HepG2 (cell line): ENCODE measurements around the gene C16orf95. TPM values are rescaled to one million over a fixed set of nuclear protein-coding genes. Genes with fewer than 3 reads are reported as not detected.

Experiments used
- CBX5 ChIP-seq: sonication (generic); formaldehyde crosslinking; IDR thresholded peaks from 2 replicates; pipeline ENCODE4 v1.4.0; 2020; ENCODE audit warnings: missing genetic modification reagents, borderline replicate concordance
- FOSL2 ChIP-seq: sonication (generic); formaldehyde crosslinking; IDR thresholded peaks from 2 replicates; pipeline ENCODE4 v1.4.0; 2020; ENCODE audit warnings: missing genetic modification reagents
- GATAD2A ChIP-seq: IDR thresholded peaks from 2 replicates; pipeline ENCODE4 v1.6.1; 2016
- ONECUT2 ChIP-seq: sonication (generic); formaldehyde crosslinking; IDR thresholded peaks from 2 replicates; pipeline ENCODE4 v1.4.0; 2020; ENCODE audit warnings: missing genetic modification reagents
- SIX4 ChIP-seq: sonication (generic); formaldehyde crosslinking; IDR thresholded peaks from 2 replicates; pipeline ENCODE4 v1.4.0; 2020; ENCODE audit warnings: missing genetic modification reagents
- TMF1 ChIP-seq: sonication (generic); formaldehyde crosslinking; IDR thresholded peaks from 2 replicates; pipeline ENCODE4 v1.8.1; 2022; ENCODE audit warnings: low read depth, missing genetic modification reagents
- ZNF274 ChIP-seq: sonication (generic); formaldehyde crosslinking; IDR thresholded peaks from 2 replicates; pipeline ENCODE4 v1.5.1; 2020; ENCODE audit warnings: mild to moderate bottlenecking, missing genetic modification reagents
- polyA plus RNA-seq, 8 experiments: library from polyadenylated mRNA; depleted of rRNA in 3 of 8; stranded (reverse) in 7 of 8; unstranded in 1 of 8; fragments of >200 nt; fragmentation: Illumina TruSeq in 4 of 8; extraction: Trizol in 4 of 8; gene quantifications; 2 replicates each; pipeline versions ENCODE4 v1.2.1 to v1.2.3, GENCODE V29; 2011 to 2016; ENCODE audit warnings: low read depth in 4 of 8, missing spikeins in 1 of 8, mixed read lengths in 1 of 8; ENCODE audit not compliant: insufficient read depth in 1 of 8
- total RNA-seq, 5 experiments: library from RNA; depleted of rRNA; stranded (reverse); fragments of >200 nt; fragmentation: Illumina TruSeq; extraction: Trizol; gene quantifications; 2 replicates each; pipeline ENCODE4 v1.2.3, GENCODE V29; 2016; ENCODE audit warnings: low read depth in 1 of 5
- TF ChIP-seq, protein P1 (sequence below): sonication (generic); formaldehyde crosslinking; IDR thresholded peaks from 2 replicates; pipeline ENCODE4 v1.9.0; 2022; ENCODE audit warnings: missing genetic modification reagents, mild to moderate bottlenecking, borderline replicate concordance
- TF ChIP-seq, protein P2 (sequence below): sonication (generic); formaldehyde crosslinking; conservative IDR thresholded peaks from 2 replicates; pipeline ENCODE4 v1.8.0; 2022; ENCODE audit warnings: mild to moderate bottlenecking, moderate library complexity, missing genetic modification reagents
- TF ChIP-seq, protein P3 (sequence below): sonication (generic); formaldehyde crosslinking; IDR thresholded peaks from 2 replicates; pipeline ENCODE4 v1.4.0; 2020; ENCODE audit warnings: missing genetic modification reagents; ENCODE audit errors: not compliant biosample characterization
- TF ChIP-seq, protein P4 (sequence below): sonication (generic); formaldehyde crosslinking; IDR thresholded peaks from 2 replicates; pipeline ENCODE4 v1.5.0; 2020; ENCODE audit warnings: mild to moderate bottlenecking, missing genetic modification reagents, borderline replicate concordance

C16orf95 gene
- total and polyA plus RNA-seq, 2 of the 13 experiments (the other 11 are each of a cell fraction or from before 2014, with no cell fraction given), result 2.8 to 8.6 TPM

DNA sequence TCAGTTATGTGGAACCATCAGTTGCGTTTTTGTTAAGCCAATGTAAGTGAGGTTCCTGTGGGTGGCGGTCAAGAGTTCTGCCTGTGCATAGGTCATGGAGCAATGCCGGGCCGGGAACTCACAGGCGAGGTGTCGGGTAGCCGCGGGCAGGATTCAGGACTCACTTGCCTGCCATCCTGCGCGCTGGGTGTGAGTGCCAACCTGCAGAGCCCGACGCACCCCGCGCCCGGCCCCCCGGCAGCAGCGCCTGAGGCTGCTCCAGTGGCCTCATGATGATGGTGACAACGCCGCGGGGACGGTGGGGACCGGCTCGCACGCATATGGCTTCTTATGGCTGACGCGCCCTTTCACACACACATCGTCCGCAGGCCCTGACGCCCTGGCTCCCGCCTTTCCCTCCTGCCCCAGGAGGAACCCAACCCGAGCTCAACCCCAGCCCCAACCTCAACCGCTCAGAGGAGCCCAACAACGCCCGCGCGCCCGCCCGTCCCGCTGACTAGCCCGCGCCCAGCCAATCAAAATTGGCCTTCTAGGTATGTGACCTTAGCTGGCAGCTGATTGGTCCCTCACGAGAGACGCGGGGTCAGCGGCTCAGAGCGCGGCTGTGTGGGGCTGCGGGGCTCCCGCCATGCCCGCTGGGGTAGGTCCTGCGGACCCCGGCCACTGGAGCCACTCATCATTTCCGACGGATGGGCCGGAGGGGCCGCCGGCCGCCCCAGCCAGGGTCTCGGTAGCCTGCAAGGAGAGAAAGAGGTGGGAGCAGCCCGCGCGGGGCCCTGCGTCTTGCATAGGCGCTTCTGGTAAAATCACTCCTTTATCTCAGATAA lies at the start of gene C16orf95 (continued):
- TF ChIP-seq, protein P1, sequence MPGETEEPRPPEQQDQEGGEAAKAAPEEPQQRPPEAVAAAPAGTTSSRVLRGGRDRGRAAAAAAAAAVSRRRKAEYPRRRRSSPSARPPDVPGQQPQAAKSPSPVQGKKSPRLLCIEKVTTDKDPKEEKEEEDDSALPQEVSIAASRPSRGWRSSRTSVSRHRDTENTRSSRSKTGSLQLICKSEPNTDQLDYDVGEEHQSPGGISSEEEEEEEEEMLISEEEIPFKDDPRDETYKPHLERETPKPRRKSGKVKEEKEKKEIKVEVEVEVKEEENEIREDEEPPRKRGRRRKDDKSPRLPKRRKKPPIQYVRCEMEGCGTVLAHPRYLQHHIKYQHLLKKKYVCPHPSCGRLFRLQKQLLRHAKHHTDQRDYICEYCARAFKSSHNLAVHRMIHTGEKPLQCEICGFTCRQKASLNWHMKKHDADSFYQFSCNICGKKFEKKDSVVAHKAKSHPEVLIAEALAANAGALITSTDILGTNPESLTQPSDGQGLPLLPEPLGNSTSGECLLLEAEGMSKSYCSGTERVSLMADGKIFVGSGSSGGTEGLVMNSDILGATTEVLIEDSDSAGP, result peak; percentile 93
- TF ChIP-seq ONECUT2 (CRISPR knock-in tag) (0 out of 2 replicates have a peak, but pooled peaks have one; percentile 5), FOSL2 (peak; percentile 39; the same call in 1 of the 2 replicates), CBX5 (CRISPR knock-in tag) (peak; percentile 15; the same call in 1 of the 2 replicates), SIX4 (0 out of 2 replicates have a peak, but pooled peaks have one; percentile 35), GATAD2A (CRISPR knock-in tag) (peak; percentile 36; the same call in 1 of the 2 replicates), TMF1 (no peak; the same call in 1 of the 2 replicates), ZNF274 (CRISPR knock-in tag) (peak; percentile 88; the same call in 1 of the 2 replicates)
- TF ChIP-seq, protein P2, sequence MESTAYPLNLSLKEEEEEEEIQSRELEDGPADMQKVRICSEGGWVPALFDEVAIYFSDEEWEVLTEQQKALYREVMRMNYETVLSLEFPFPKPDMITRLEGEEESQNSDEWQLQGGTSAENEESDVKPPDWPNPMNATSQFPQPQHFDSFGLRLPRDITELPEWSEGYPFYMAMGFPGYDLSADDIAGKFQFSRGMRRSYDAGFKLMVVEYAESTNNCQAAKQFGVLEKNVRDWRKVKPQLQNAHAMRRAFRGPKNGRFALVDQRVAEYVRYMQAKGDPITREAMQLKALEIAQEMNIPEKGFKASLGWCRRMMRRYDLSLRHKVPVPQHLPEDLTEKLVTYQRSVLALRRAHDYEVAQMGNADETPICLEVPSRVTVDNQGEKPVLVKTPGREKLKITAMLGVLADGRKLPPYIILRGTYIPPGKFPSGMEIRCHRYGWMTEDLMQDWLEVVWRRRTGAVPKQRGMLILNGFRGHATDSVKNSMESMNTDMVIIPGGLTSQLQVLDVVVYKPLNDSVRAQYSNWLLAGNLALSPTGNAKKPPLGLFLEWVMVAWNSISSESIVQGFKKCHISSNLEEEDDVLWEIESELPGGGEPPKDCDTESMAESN (CRISPR knock-in tag), result peak; percentile 78; the same call in 1 of the 2 replicates
- TF ChIP-seq, protein P3, sequence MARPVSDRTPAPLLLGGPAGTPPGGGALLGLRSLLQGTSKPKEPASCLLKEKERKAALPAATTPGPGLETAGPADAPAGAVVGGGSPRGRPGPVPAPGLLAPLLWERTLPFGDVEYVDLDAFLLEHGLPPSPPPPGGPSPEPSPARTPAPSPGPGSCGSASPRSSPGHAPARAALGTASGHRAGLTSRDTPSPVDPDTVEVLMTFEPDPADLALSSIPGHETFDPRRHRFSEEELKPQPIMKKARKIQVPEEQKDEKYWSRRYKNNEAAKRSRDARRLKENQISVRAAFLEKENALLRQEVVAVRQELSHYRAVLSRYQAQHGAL (CRISPR knock-in tag), result peak; percentile 4
- TF ChIP-seq, protein P4, sequence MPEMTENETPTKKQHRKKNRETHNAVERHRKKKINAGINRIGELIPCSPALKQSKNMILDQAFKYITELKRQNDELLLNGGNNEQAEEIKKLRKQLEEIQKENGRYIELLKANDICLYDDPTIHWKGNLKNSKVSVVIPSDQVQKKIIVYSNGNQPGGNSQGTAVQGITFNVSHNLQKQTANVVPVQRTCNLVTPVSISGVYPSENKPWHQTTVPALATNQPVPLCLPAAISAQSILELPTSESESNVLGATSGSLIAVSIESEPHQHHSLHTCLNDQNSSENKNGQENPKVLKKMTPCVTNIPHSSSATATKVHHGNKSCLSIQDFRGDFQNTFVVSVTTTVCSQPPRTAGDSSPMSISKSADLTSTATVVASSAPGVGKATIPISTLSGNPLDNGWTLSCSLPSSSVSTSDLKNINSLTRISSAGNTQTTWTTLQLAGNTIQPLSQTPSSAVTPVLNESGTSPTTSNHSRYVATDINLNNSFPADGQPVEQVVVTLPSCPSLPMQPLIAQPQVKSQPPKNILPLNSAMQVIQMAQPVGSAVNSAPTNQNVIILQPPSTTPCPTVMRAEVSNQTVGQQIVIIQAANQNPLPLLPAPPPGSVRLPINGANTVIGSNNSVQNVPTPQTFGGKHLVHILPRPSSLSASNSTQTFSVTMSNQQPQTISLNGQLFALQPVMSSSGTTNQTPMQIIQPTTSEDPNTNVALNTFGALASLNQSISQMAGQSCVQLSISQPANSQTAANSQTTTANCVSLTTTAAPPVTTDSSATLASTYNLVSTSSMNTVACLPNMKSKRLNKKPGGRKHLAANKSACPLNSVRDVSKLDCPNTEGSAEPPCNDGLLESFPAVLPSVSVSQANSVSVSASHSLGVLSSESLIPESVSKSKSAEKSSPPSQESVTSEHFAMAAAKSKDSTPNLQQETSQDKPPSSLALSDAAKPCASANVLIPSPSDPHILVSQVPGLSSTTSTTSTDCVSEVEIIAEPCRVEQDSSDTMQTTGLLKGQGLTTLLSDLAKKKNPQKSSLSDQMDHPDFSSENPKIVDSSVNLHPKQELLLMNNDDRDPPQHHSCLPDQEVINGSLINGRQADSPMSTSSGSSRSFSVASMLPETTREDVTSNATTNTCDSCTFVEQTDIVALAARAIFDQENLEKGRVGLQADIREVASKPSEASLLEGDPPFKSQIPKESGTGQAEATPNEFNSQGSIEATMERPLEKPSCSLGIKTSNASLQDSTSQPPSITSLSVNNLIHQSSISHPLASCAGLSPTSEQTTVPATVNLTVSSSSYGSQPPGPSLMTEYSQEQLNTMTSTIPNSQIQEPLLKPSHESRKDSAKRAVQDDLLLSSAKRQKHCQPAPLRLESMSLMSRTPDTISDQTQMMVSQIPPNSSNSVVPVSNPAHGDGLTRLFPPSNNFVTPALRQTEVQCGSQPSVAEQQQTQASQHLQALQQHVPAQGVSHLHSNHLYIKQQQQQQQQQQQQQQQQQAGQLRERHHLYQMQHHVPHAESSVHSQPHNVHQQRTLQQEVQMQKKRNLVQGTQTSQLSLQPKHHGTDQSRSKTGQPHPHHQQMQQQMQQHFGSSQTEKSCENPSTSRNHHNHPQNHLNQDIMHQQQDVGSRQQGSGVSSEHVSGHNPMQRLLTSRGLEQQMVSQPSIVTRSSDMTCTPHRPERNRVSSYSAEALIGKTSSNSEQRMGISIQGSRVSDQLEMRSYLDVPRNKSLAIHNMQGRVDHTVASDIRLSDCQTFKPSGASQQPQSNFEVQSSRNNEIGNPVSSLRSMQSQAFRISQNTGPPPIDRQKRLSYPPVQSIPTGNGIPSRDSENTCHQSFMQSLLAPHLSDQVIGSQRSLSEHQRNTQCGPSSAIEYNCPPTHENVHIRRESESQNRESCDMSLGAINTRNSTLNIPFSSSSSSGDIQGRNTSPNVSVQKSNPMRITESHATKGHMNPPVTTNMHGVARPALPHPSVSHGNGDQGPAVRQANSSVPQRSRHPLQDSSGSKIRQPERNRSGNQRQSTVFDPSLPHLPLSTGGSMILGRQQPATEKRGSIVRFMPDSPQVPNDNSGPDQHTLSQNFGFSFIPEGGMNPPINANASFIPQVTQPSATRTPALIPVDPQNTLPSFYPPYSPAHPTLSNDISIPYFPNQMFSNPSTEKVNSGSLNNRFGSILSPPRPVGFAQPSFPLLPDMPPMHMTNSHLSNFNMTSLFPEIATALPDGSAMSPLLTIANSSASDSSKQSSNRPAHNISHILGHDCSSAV, result peak; percentile 72; the same call in 1 of the 2 replicates
